ENCODE measurements around the gene RIPPLY3. TPM values are rescaled to one million over a fixed set of nuclear protein-coding genes. Genes with fewer than 3 reads are reported as not detected.
"Not testable (repeated sequence)": the region's sequence is repeated elsewhere in the genome, so short reads cannot be mapped to it uniquely, and the experiment has no call there.

Gene RIPPLY3
- total RNA-seq, 1 donor from 2014 or later: not detected

DNA sequence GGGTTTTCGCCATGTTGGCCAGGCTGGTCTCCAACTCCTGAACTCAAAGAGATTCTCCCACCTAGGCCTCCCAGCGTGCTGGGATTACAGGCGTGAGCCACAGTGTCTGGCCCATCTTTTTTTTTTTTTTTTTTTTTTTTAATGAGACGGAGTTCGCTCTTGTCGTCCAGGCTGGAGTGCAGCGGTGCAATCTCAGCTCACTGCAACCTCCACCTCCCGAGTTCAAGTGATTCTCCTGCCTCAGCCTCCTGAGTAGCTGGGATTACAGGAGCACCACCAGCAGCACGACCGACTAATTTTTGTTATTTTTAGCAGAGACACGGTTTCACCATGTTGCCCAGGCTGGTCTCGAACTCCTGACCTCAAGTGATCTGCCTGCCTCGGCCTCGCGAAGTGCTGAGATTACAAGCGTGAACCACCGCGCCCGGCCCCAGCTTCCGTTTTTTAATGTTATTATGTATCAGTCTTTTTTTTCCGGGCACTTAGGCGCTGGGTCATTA, 17.3 kb upstream of the RIPPLY3 start:
- H3K27me3 Mint-ChIP-seq (ENCODE audit: low read depth); H3K9me3 Mint-ChIP-seq; DNase-seq (ENCODE audit: low spot score); H3K36me3 Mint-ChIP-seq (ENCODE audit: low read depth): not testable (repeated sequence)
- Mint-ChIP-seq H3K4me3 (ENCODE audit: low read depth) (peak overlapping the region; percentile 77), H3K27ac (peak overlapping the region; percentile 89), H3K4me1 (ENCODE audit: low read depth) (peaks cover 28% of the 10 kb centered on the region)
- intact Hi-C loops (cut with micrococcal nuclease): loop anchor here (1.0 to 5.0 kb wide), 3 partner anchors 12 to 378 kb away; partner anchors contain the start of genes DYRK1A, PIGP and TTC3

DNA sequence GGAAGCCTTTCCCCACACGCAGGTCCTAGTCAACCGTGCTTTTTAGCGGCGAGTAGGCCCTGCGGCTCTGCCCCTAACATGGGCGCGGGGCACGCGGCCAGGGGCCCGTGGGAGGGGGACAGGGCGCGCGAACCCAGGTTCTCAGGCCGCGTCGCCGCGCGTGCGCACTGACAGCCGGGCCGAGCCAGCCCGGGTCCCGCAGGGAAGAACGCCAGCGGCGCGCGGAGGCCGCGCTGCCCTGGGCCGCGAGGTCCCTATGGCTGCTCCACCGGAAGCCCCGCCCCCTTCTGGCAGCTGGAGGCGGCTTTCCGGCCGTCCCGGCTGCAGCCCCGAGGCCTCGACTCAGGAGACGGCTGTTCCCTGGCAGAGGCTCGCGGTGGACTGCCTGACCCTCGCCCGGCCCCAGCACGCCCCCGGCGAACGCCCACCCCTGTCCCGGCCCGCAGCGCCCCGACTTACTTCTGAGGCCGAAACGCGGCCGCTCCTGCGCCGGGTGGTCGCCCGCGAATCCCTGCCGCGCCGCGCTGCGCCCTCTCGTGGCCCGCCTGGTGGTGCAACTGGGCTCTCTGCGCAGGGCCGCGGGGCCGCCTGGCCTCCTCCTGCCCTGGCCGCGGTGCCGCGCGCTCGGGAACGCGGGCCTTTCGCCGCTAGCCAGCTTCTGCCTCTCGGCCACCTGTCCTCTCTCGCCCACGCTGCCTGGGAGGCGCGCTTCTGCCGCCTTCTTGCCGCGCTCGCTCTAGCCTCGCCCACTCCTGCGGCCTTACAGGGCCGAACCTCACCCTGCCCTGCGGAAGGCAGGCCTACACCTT, 16.6 kb upstream of the RIPPLY3 start:
- Mint-ChIP-seq H3K4me3 (ENCODE audit: low read depth) (peak overlapping the region; percentile 78), H3K9me3 (no peaks in the 10 kb centered on the region), H3K36me3 (ENCODE audit: low read depth) (peaks cover 6% of the 10 kb centered on the region), H3K4me1 (ENCODE audit: low read depth) (peaks cover 28% of the 10 kb centered on the region), H3K27ac (peak overlapping the region; percentile 89), H3K27me3 (ENCODE audit: low read depth) (no peaks in the 10 kb centered on the region)
- intact Hi-C loops (cut with micrococcal nuclease): loop anchor here (1.0 to 5.0 kb wide), 3 partner anchors 13 to 377 kb away; partner anchors contain the start of genes DYRK1A, PIGP and TTC3
- DNase-seq (ENCODE audit: low spot score): peak; percentile 86

DNA sequence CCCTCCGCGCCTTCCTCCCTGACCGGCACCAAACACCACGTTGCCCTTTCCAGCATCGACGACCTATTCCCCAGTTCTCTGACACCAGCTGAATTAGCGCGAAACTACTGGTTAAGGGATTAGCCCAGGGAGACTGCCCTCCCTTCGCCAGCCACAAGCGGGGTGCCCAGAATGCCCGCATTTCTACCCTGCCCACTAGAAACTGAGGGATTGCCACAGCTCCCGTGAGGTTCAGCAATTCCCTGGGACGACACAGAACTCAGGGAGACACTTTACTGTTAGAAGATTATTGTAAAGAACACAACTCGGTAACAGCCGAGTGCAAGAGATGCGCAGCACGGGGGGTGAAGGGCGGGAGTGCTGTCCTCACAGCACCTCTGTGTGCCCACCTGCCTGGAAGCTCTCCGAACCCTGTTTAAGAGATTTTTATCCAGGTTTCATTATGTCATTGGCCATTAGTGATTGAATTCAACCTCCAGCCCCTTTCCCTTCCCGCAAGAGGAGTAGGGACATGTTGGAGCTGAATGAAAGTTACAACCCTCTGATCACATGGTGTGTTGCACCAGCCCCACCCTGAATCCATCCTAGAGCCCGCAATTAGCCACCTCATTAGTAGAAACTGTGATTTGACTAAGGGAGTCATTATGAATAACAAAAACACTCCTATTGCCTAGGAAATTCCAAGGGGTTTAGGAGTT, 15.8 kb upstream of the RIPPLY3 start:
- intact Hi-C loops (cut with micrococcal nuclease): no loop called here
- no peak for DNase-seq (ENCODE audit: low spot score)
- Mint-ChIP-seq H3K9me3 (no peaks in the 10 kb centered on the region), H3K4me3 (ENCODE audit: low read depth) (peak overlapping the region; percentile 78), H3K36me3 (ENCODE audit: low read depth) (peaks cover 6% of the 10 kb centered on the region), H3K4me1 (ENCODE audit: low read depth) (peaks cover 28% of the 10 kb centered on the region), H3K27me3 (ENCODE audit: low read depth) (no peaks in the 10 kb centered on the region), H3K27ac (peak overlapping the region; percentile 56)

DNA sequence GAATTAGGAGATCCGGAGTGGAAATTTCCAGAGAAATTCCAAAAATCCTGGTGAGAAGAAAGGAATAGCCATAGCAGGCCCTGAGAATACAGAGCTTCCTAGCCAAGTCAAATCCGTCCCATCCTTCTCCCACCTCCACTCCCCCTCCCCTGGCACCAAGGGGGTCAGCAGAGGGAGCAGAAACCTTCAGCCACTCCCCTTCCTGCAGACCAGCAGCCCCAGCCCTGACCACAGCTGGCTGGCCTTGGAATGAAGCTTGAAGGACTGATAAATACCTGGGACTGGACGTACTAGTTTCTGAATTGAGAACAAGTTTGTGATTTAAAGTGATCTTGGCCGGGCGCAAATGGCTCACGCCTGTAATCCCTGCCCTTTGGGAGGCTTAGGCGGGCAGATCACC, 13.8 kb upstream of the RIPPLY3 start:
- peaks cover 14% of the 10 kb centered on the region for H3K4me1 Mint-ChIP-seq (ENCODE audit: low read depth)
- no peak for DNase-seq (ENCODE audit: low spot score)
- intact Hi-C loops (cut with micrococcal nuclease): no loop called here
- no peak overlapping the region for H3K27ac Mint-ChIP-seq
- H3K9me3 Mint-ChIP-seq: no peaks in the 10 kb centered on the region
- H3K4me3 Mint-ChIP-seq (ENCODE audit: low read depth): no peak overlapping the region
- H3K27me3 Mint-ChIP-seq (ENCODE audit: low read depth): no peaks in the 10 kb centered on the region
- H3K36me3 Mint-ChIP-seq (ENCODE audit: low read depth): peaks cover 2% of the 10 kb centered on the region

DNA sequence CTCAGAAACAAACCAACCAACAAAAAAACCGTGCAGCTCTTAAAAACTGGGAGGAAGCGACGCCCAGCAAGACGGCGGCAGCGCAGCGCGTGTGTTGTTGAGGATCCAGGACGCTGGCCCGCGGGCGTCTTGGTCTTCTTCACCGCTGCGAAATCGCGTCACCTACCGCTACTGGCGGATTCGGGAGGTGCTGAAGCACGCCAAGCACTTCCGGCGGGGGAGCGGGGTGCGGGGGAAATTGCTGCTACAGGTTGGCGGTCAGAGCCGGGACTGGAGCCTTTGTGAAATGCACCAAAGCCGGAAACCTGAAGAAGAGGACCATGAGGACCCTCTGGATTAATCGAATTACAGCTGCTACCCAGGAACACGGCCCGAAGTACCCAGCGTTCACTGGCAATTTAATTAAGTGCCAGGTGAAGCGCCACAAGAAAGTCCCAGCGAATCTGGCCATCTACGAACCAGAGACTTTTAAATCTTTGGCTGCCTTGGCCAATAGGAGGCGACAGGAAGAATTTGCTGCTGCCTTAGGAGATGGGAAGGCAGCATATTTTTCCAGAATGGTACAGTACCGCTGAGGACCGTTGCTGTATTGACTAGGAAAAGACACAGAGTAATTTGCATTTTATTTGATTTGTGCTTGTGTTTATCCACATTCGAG, 11.9 kb upstream of the RIPPLY3 start:
- H3K27ac Mint-ChIP-seq: no peak overlapping the region
- no peaks in the 10 kb centered on the region for H3K36me3 Mint-ChIP-seq (ENCODE audit: low read depth)
- intact Hi-C loops (cut with micrococcal nuclease): no loop called here
- no peaks in the 10 kb centered on the region for H3K27me3 Mint-ChIP-seq (ENCODE audit: low read depth)
- peak; percentile 17 for DNase-seq (ENCODE audit: low spot score)
- H3K4me1 Mint-ChIP-seq (ENCODE audit: low read depth): peaks cover under 1% of the 10 kb centered on the region
- no peaks in the 10 kb centered on the region for H3K9me3 Mint-ChIP-seq
- peak overlapping the region; percentile 17 for H3K4me3 Mint-ChIP-seq (ENCODE audit: low read depth)

DNA sequence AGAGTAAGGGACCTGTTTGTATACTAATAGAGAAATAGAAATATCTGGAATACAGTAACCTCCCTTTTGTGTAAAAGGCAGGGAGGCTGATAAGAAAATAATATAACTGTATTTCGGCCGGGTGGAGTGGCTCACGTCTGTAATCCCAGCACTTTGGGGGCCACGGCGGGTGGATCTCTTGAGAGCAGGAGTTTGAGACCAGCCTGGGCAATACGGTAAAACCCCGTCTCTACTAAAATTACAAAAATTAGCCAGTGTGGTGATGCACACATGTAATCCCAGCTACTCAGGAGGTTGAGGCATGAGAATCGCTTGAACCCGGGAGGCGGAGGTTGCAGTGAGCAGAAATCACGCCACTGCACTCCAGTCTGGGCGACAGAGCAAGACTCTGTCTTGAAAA, 11.2 kb upstream of the RIPPLY3 start:
- H3K27ac Mint-ChIP-seq; H3K27me3 Mint-ChIP-seq (ENCODE audit: low read depth); H3K36me3 Mint-ChIP-seq (ENCODE audit: low read depth); H3K9me3 Mint-ChIP-seq; H3K4me1 Mint-ChIP-seq (ENCODE audit: low read depth); DNase-seq (ENCODE audit: low spot score); H3K4me3 Mint-ChIP-seq (ENCODE audit: low read depth); intact Hi-C loops (cut with micrococcal nuclease): not testable (repeated sequence)

DNA sequence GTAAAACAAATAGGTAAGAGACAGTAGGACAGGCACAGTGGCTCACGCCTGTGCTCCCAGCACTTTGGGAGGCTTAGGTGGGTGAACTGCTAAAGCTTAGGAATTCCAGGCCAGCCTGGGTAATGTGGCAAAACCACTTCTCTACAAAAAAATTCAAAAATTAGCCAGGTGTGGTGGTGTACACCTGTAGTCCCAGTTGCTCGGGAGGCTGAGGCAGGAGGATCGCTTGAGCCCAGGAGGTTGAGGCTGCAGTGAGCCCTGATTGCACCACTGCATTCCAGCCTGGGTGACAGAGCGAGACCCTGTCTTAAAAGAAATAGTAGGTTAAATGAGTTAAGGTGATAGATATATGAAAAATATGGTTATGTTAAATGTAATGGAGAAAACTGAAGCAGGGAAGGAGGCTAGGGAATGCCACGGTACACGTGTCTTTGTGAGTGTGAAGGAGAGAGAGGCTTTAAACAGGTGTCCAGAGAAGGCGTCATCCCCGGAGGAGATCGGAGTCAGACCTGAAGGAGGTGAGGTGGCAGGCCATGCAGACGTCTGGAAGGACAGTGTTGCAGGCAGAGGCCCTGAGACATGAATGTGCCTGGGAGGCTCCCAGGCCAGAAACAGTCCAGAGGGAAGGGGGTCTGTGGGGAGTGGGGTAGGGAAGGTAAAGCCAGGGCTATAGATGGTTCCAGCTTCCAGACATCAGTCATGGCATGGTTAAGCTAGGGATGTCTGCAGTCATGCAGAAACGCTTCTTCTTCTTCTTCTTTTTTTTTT, 7.2 kb upstream of the RIPPLY3 start:
- H3K9me3 Mint-ChIP-seq: no peaks in the 10 kb centered on the region
- no peak overlapping the region for H3K4me3 Mint-ChIP-seq (ENCODE audit: low read depth)
- peaks cover 11% of the 10 kb centered on the region for H3K4me1 Mint-ChIP-seq (ENCODE audit: low read depth)
- no peak for DNase-seq (ENCODE audit: low spot score)
- intact Hi-C loops (cut with micrococcal nuclease): no loop called here
- H3K27ac Mint-ChIP-seq: no peak overlapping the region
- H3K36me3 Mint-ChIP-seq (ENCODE audit: low read depth): no peaks in the 10 kb centered on the region
- peaks cover 11% of the 10 kb centered on the region for H3K27me3 Mint-ChIP-seq (ENCODE audit: low read depth)

DNA sequence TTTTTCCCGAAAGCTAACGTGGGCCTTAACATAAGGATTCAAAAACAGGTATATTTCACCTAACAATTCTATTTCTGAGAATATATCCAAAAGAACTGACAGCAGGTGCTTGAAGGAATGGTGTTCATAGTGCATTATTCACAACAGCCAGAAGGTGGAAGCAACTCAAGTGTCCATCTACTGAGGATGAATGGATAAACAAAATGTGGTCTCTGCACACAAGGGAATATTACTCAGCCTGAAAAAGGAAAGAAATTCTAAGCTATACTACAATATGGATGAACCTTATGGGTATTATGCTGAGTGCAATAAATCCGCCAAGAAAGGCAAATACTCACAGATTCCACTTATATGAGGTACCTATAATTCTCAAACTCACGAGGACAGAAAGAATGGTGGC, 6.1 kb upstream of the RIPPLY3 start:
- H3K27me3 Mint-ChIP-seq (ENCODE audit: low read depth): peaks cover 13% of the 10 kb centered on the region
- no peak overlapping the region for H3K4me3 Mint-ChIP-seq (ENCODE audit: low read depth)
- peaks cover 11% of the 10 kb centered on the region for H3K4me1 Mint-ChIP-seq (ENCODE audit: low read depth)
- intact Hi-C loops (cut with micrococcal nuclease): no loop called here
- H3K9me3 Mint-ChIP-seq: no peaks in the 10 kb centered on the region
- no peak for DNase-seq (ENCODE audit: low spot score)
- no peak overlapping the region for H3K27ac Mint-ChIP-seq
- H3K36me3 Mint-ChIP-seq (ENCODE audit: low read depth): no peaks in the 10 kb centered on the region

DNA sequence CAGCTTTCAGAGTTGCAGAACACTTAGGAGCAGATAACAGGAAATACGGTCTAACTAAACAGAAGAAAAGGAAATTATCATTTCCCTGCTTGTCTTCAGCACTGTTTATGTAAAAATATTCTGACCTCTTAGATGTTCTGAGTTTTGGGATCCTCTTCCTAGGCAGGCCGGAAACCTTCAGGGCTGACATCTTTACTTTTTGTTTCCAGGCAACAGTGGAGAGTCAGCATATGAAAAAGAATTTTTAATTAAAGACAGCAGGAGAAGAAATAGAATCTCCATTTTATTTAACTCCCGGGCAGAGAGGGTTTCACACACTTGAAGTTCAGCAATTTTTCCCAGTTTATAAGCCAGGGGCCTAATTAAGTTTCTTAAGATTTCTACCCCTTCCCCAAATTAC, 5.1 kb upstream of the RIPPLY3 start:
- no peaks in the 10 kb centered on the region for H3K36me3 Mint-ChIP-seq (ENCODE audit: low read depth)
- no peak overlapping the region for H3K4me3 Mint-ChIP-seq (ENCODE audit: low read depth)
- H3K4me1 Mint-ChIP-seq (ENCODE audit: low read depth): peaks cover 11% of the 10 kb centered on the region
- no peak overlapping the region for H3K27ac Mint-ChIP-seq
- H3K9me3 Mint-ChIP-seq: no peaks in the 10 kb centered on the region
- no peak for DNase-seq (ENCODE audit: low spot score)
- H3K27me3 Mint-ChIP-seq (ENCODE audit: low read depth): peaks cover 13% of the 10 kb centered on the region
- intact Hi-C loops (cut with micrococcal nuclease): no loop called here

DNA sequence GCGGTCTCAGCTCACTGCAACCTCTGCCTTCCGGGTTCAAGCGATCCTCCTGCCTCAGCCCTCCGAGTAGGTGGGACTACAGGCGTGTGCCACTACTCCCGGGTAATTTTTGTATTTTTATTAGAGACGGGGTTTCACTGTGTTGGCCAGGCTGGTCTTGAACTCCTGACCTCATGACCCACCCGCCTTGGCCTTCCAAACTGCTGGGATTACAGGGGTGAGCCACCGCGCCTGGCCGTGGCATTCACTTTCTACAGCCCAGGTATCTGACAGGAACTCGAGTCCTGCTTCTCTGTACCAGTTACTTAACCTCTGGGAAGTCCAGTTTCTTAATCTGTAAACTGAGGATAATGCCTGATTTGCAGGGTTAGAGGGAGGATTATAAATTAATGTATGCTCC, 3.7 kb upstream of the RIPPLY3 start:
- H3K4me3 Mint-ChIP-seq (ENCODE audit: low read depth); H3K36me3 Mint-ChIP-seq (ENCODE audit: low read depth); intact Hi-C loops (cut with micrococcal nuclease); H3K9me3 Mint-ChIP-seq; DNase-seq (ENCODE audit: low spot score); H3K27ac Mint-ChIP-seq: not testable (repeated sequence)
- H3K27me3 Mint-ChIP-seq (ENCODE audit: low read depth): peaks cover 19% of the 10 kb centered on the region
- peaks cover 18% of the 10 kb centered on the region for H3K4me1 Mint-ChIP-seq (ENCODE audit: low read depth)

DNA sequence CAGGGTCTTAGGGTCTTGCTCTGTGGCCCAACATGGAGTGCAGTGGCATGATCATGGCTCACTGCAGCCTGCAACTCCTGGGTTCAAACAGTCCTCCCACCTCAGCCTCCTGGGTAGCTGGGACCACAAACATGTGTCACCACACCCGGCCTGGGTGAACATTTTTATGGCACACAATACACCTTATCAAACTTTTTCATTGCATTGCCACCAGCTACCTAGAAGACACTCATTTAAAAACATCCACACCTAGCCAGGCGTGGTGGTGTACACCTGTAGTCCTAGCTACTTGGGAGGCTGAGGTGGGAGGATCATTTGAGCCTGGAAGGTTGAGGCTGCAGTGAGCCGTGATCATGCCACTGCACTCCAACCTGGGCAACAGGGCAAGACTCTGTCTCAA, 2.6 kb upstream of the RIPPLY3 start:
- peaks cover 27% of the 10 kb centered on the region for H3K27me3 Mint-ChIP-seq (ENCODE audit: low read depth)
- H3K4me3 Mint-ChIP-seq (ENCODE audit: low read depth): not testable (repeated sequence)

More for the DNA sequence above, 2.6 kb upstream of the RIPPLY3 start:
- peaks cover 18% of the 10 kb centered on the region for H3K4me1 Mint-ChIP-seq (ENCODE audit: low read depth)
- intact Hi-C loops (cut with micrococcal nuclease); H3K9me3 Mint-ChIP-seq; DNase-seq (ENCODE audit: low spot score); H3K36me3 Mint-ChIP-seq (ENCODE audit: low read depth); H3K27ac Mint-ChIP-seq: not testable (repeated sequence)

Data from activated T-helper 2 cell treated with anti-CD3 and anti-CD28 coated beads, Interferon-gamma antibody, Interleukin-2, Interleukin-4, amounts not matched to agents 10 μg/mL and 5 μg/mL and 100 μg/mL, durations not matched to agents 14 hours and 24 hours and 36 hours (primary cell).